ENCODE measurements around the gene EPHB1.

DNA sequence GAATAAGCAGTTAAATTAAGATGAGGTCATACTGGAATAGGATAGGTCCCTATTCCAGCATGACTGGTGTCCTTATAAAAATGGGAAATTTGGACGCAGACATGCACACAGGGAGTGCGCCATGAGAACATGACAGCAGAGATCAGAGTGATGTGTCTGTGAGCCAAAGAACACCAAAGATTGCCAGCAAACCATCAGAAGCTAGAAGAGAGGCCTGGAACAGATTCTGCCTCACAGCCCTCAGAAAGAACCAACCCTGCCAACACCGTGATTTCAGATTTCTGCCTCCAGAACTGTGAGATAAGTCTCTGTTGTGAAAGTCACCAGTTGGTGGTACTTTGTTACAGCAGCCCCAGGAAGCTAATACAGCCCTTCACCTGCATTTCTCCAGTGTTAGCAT is 34.7 kb downstream of the EPHB1 start:
- TF ChIP-seq, protein P1, sequence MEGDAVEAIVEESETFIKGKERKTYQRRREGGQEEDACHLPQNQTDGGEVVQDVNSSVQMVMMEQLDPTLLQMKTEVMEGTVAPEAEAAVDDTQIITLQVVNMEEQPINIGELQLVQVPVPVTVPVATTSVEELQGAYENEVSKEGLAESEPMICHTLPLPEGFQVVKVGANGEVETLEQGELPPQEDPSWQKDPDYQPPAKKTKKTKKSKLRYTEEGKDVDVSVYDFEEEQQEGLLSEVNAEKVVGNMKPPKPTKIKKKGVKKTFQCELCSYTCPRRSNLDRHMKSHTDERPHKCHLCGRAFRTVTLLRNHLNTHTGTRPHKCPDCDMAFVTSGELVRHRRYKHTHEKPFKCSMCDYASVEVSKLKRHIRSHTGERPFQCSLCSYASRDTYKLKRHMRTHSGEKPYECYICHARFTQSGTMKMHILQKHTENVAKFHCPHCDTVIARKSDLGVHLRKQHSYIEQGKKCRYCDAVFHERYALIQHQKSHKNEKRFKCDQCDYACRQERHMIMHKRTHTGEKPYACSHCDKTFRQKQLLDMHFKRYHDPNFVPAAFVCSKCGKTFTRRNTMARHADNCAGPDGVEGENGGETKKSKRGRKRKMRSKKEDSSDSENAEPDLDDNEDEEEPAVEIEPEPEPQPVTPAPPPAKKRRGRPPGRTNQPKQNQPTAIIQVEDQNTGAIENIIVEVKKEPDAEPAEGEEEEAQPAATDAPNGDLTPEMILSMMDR (IDR thresholded peaks at IDR 0.05): no peak
- TF ChIP-seq POLR2A (IDR thresholded peaks at IDR 0.05): no peak

Data from esophagus squamous epithelium (tissue), 4 donors.